PFSK-1 (cell line): ENCODE measurements around the gene AANAT.

Source experiments
- FOXP2 ChIP-seq: optimal IDR thresholded peaks from 2 replicates; pipeline ENCODE3; 2011; ENCODE audit warnings: borderline replicate concordance, control low read depth, inconsistent platforms; ENCODE audit not compliant: insufficient read depth; ENCODE audit errors: extremely low read length, extremely low read depth
- POLR2AphosphoS5 ChIP-seq: IDR thresholded peaks from 2 replicates; pipeline ENCODE4 v1.6.1; 2012; ENCODE audit warnings: low read depth, mild to moderate bottlenecking, control low read depth, low read length, moderate library complexity
- REST ChIP-seq, 2 experiments: IDR thresholded peaks; 2 replicates each; pipeline versions ENCODE4 v1.6.1 to v1.8.0; 2011 to 2012; ENCODE audit warnings: low read depth in 2 of 2, low read length in 2 of 2, control low read depth in 1 of 2, inconsistent platforms in 1 of 2, mild to moderate bottlenecking in 1 of 2, moderate library complexity in 1 of 2; ENCODE audit not compliant: insufficient read depth in 1 of 2
- SIN3A ChIP-seq: IDR thresholded peaks from 2 replicates; pipeline ENCODE4 v1.6.1; 2012; ENCODE audit warnings: mild to moderate bottlenecking, low read length, moderate library complexity, borderline replicate concordance; ENCODE audit not compliant: insufficient read depth
- TAF1 ChIP-seq: IDR thresholded peaks from 2 replicates; pipeline ENCODE4 v1.6.1; 2012; ENCODE audit warnings: low read length, control low read depth, borderline replicate concordance; ENCODE audit not compliant: insufficient read depth

The AANAT gene

GRCh38 chr17:76499267-76499667, 31.9 kb downstream of the AANAT start:
- TF ChIP-seq REST (IDR thresholded peaks at IDR 0.05; ENCODE audit: insufficient read depth in 1 of 2, low read depth in 2 of 2, low read length in 2 of 2): no peak
- no peak for TF ChIP-seq SIN3A
- no peak for TF ChIP-seq TAF1

- TF ChIP-seq TAF1 (no peak), FOXP2 (no peak), REST (IDR thresholded peaks at IDR 0.05; ENCODE audit: insufficient read depth in 1 of 2, low read depth in 2 of 2, low read length in 2 of 2) (no peak), POLR2AphosphoS5 (no peak), SIN3A (no peak)
Measured at GRCh38 chr17:76500074-76500746, 32.8 kb downstream of the AANAT start.

- no peak for TF ChIP-seq TAF1
Measured at GRCh38 chr17:76500747-76501017, 33.3 kb downstream of the AANAT start.

- TF ChIP-seq TAF1 (peak; percentile 64; the same call in 1 of the 2 replicates), FOXP2 (peak; percentile 43), POLR2AphosphoS5 (peak; percentile 68), REST (IDR thresholded peaks at IDR 0.05; ENCODE audit: insufficient read depth in 1 of 2, low read depth in 2 of 2, low read length in 2 of 2) (no peak), SIN3A (no peak)
Measured at GRCh38 chr17:76501018-76501826, 33.8 kb downstream of the AANAT start, which contains the start of gene RHBDF2. TSS of gene RHBDF2 (minus strand) at chr17:76501423. CDS start at chr17:76481524, 19,899 bp downstream.

GRCh38 chr17:76501827-76502307, 34.5 kb downstream of the AANAT start:
- TF ChIP-seq REST (IDR thresholded peaks at IDR 0.05; ENCODE audit: insufficient read depth in 1 of 2, low read depth in 2 of 2, low read length in 2 of 2): no peak
- no peak for TF ChIP-seq SIN3A
- no peak for TF ChIP-seq POLR2AphosphoS5
- no peak for TF ChIP-seq TAF1
- no peak for TF ChIP-seq FOXP2
